ENCODE measurements around the gene ANO7. TPM values are rescaled to one million over a fixed set of nuclear protein-coding genes. Genes with fewer than 3 reads are reported as not detected.

The ANO7 gene
- total RNA-seq, 4 donors from 2014 or later: 1.1 to 1.4 (median 1.2) TPM

GRCh38 chr2:241168366-241168765 is 20.1 kb upstream of the ANO7 start:
- peaks cover 86% of the 10 kb centered on the region for H3K36me3 ChIP-seq
- TF ChIP-seq POLR2A (IDR thresholded peaks at IDR 0.05) (no peak), POLR2AphosphoS5 (IDR thresholded peaks at IDR 0.05) (no peak)
- peaks cover 2% of the 10 kb centered on the region for H3K4me1 ChIP-seq
- no peak overlapping the region for H3K27ac ChIP-seq
- H3K27me3 ChIP-seq: no peaks in the 10 kb centered on the region
- H3K4me3 ChIP-seq: no peak overlapping the region
- no peaks in the 10 kb centered on the region for H3K9me3 ChIP-seq
- DNase-seq (ENCODE audit: low spot score in 2 of 2): no peak
- 96% methylated on average over 15 of the region's 15 CpGs for WGBS

GRCh38 chr2:241173557-241173956 is 14.9 kb upstream of the ANO7 start:
- TF ChIP-seq POLR2AphosphoS5 (IDR thresholded peaks at IDR 0.05) (no peak), POLR2A (IDR thresholded peaks at IDR 0.05) (no peak), CTCF (IDR thresholded peaks at IDR 0.05) (no peak), EP300 (IDR thresholded peaks at IDR 0.05) (no peak)
- H3K27me3 ChIP-seq: no peaks in the 10 kb centered on the region
- 62% methylated on average over 2 of the region's 2 CpGs for WGBS
- H3K4me3 ChIP-seq: no peak overlapping the region
- no peak for DNase-seq (ENCODE audit: low spot score in 2 of 2)
- H3K36me3 ChIP-seq: peaks cover 70% of the 10 kb centered on the region
- no peak overlapping the region for H3K27ac ChIP-seq
- H3K4me1 ChIP-seq: peaks cover 5% of the 10 kb centered on the region
- no peaks in the 10 kb centered on the region for H3K9me3 ChIP-seq

- TF ChIP-seq EP300 (IDR thresholded peaks at IDR 0.05) (no peak), POLR2A (IDR thresholded peaks at IDR 0.05) (no peak), POLR2AphosphoS5 (IDR thresholded peaks at IDR 0.05) (no peak)
- Histone ChIP-seq H3K27me3 (no peaks in the 10 kb centered on the region), H3K9me3 (no peaks in the 10 kb centered on the region), H3K4me1 (peaks cover 5% of the 10 kb centered on the region), H3K36me3 (peaks cover 49% of the 10 kb centered on the region), H3K27ac (no peak overlapping the region), H3K4me3 (no peak overlapping the region)
- 93% methylated on average over 10 of the region's 12 CpGs for WGBS
- DNase-seq (ENCODE audit: low spot score in 2 of 2): no peak
Measured at GRCh38 chr2:241177526-241178334, 10.7 kb upstream of the ANO7 start.

GRCh38 chr2:241178961-241179360 is 9.5 kb upstream of the ANO7 start:
- H3K9me3 ChIP-seq: no peaks in the 10 kb centered on the region
- no peaks in the 10 kb centered on the region for H3K27me3 ChIP-seq
- peaks cover 59% of the 10 kb centered on the region for H3K36me3 ChIP-seq
- H3K4me3 ChIP-seq: no peak overlapping the region
- 74% methylated on average over 4 of the region's 4 CpGs for WGBS
- no peak for DNase-seq (ENCODE audit: low spot score in 2 of 2)
- no peaks in the 10 kb centered on the region for H3K4me1 ChIP-seq
- no peak overlapping the region for H3K27ac ChIP-seq
- TF ChIP-seq EP300 (IDR thresholded peaks at IDR 0.05): no peak
- no peak for TF ChIP-seq POLR2A (IDR thresholded peaks at IDR 0.05)
- no peak for TF ChIP-seq CTCF (IDR thresholded peaks at IDR 0.05)
- TF ChIP-seq POLR2AphosphoS5 (IDR thresholded peaks at IDR 0.05): no peak

- no peak for DNase-seq (ENCODE audit: low spot score in 2 of 2)
- 68% methylated on average over 4 of the region's 4 CpGs for WGBS
- Histone ChIP-seq H3K27me3 (no peaks in the 10 kb centered on the region), H3K9me3 (no peaks in the 10 kb centered on the region), H3K36me3 (peaks cover 51% of the 10 kb centered on the region), H3K4me3 (no peak overlapping the region), H3K27ac (no peak overlapping the region), H3K4me1 (no peaks in the 10 kb centered on the region)
- TF ChIP-seq POLR2AphosphoS5 (IDR thresholded peaks at IDR 0.05): no peak
- no peak for TF ChIP-seq CTCF (IDR thresholded peaks at IDR 0.05)
- no peak for TF ChIP-seq EP300 (IDR thresholded peaks at IDR 0.05)
- no peak for TF ChIP-seq POLR2A (IDR thresholded peaks at IDR 0.05)
Measured at GRCh38 chr2:241179899-241180298, 8.6 kb upstream of the ANO7 start.

GRCh38 chr2:241180495-241180894 is 8.0 kb upstream of the ANO7 start:
- Histone ChIP-seq H3K9me3 (no peaks in the 10 kb centered on the region), H3K4me3 (no peak overlapping the region), H3K4me1 (no peaks in the 10 kb centered on the region), H3K27me3 (no peaks in the 10 kb centered on the region), H3K27ac (no peak overlapping the region), H3K36me3 (peaks cover 46% of the 10 kb centered on the region)
- no peak for DNase-seq (ENCODE audit: low spot score in 2 of 2)
- TF ChIP-seq CTCF (IDR thresholded peaks at IDR 0.05): no peak
- TF ChIP-seq POLR2A (IDR thresholded peaks at IDR 0.05): no peak
- TF ChIP-seq POLR2AphosphoS5 (IDR thresholded peaks at IDR 0.05): no peak
- no peak for TF ChIP-seq EP300 (IDR thresholded peaks at IDR 0.05)
- 93% methylated on average over 9 of the region's 12 CpGs for WGBS

Measured in suprapubic skin (tissue), 4 donors.